Endothelial cell of umbilical vein (primary cell): ENCODE data around the gene SNED1. TPM values are rescaled to one million over a fixed set of nuclear protein-coding genes. Genes with fewer than 3 reads are reported as not detected.

Experiments used
- BruUV-seq: library from RNA; stranded (reverse); fragments of 400-500 nt; replicated peaks from 2 replicates; lab custom pipeline; 2021; lab: Mats Ljungman, UMichigan
- CTCF ChIA-PET: fragments of 300-600, 350-600 bp; sonication (Branson Sonifier 250); formaldehyde crosslinking; loops from one replicate; lab custom pipeline; 2021; ENCODE audit warnings: antibody characterized with exemption, inconsistent platforms; lab: Charles Lee
- POLR2A ChIA-PET: fragments of 300-600, 350-600 bp; sonication (Branson Sonifier 250); formaldehyde crosslinking; loops from one replicate; lab custom pipeline; 2021; ENCODE audit warnings: antibody characterized with exemption, inconsistent platforms; lab: Charles Lee
- DNase-seq: peaks from one replicate; pipeline ENCODE4 v3.0.0-alpha.2; 2011; ENCODE audit warnings: low read depth, low spot score
- FAIRE-seq: peaks from 2 replicates; lab custom pipeline; 2011; peaks lifted over from hg19 to GRCh38; lab: Jason Lieb, UNC
- H2AFZ ChIP-seq: 2 replicates; pipeline ENCODE4 v1.6.0; 2012; ENCODE audit warnings: low read depth, low read length, control low read depth, inconsistent platforms
- H3K27ac ChIP-seq: 2 replicates; pipeline ENCODE4 v1.5.1; 2011; ENCODE audit warnings: low read depth, mild to moderate bottlenecking, control low read depth, low read length, moderate library complexity; ENCODE audit not compliant: insufficient read depth
- H3K27me3 ChIP-seq, 2 experiments: 2 replicates each; pipeline versions ENCODE4 v1.6.0 to v1.6.1; 2011; ENCODE audit warnings: low read length in 2 of 2, mixed read lengths in 1 of 2; ENCODE audit not compliant: control insufficient read depth in 2 of 2, insufficient read depth in 2 of 2
- H3K36me3 ChIP-seq, 2 experiments: 2 replicates in 1 of 2; 3 replicates in 1 of 2; pipeline ENCODE4 v1.5.1; 2011; ENCODE audit warnings: low read length in 2 of 2, mild to moderate bottlenecking in 1 of 2, moderate library complexity in 1 of 2; ENCODE audit not compliant: control insufficient read depth in 2 of 2, insufficient read depth in 2 of 2; ENCODE audit errors: extremely low read depth in 1 of 2
- H3K4me1 ChIP-seq: 3 replicates; pipeline ENCODE4 v1.5.1; 2011; ENCODE audit warnings: mild to moderate bottlenecking, low read length; ENCODE audit not compliant: control insufficient read depth, insufficient read depth; ENCODE audit errors: extremely low read depth
- H3K4me2 ChIP-seq: 2 replicates; pipeline ENCODE4 v1.6.1; 2011; ENCODE audit warnings: low read length, control low read depth, mixed read lengths; ENCODE audit not compliant: insufficient read depth
- H3K4me3 ChIP-seq, 3 experiments: fragments of 200-600 bp in 1 of 3; sonication (generic), shearing (Covaris generic) in 1 of 3; replicated peaks in 1 of 3; 2 replicates each; pipeline ENCODE4 v1.5.1; 2011 to 2016; ENCODE audit warnings: control low read depth in 3 of 3, low read length in 3 of 3, mild to moderate bottlenecking in 2 of 3, inconsistent platforms in 1 of 3, low read depth in 1 of 3, moderate library complexity in 1 of 3; ENCODE audit not compliant: insufficient read depth in 1 of 3
- H3K79me2 ChIP-seq: 2 replicates; pipeline ENCODE4 v1.6.0; 2012; ENCODE audit warnings: low read length, inconsistent platforms; ENCODE audit not compliant: control insufficient read depth, insufficient read depth
- H3K9ac ChIP-seq: replicated peaks from 2 replicates; pipeline ENCODE3; 2011; ENCODE audit warnings: low read length, control low read depth; ENCODE audit not compliant: insufficient read depth; ENCODE audit errors: extremely low read depth
- H3K9me1 ChIP-seq: replicated peaks from 3 replicates; pipeline ENCODE4 v1.6.0; 2011; ENCODE audit warnings: mild to moderate bottlenecking, low read length; ENCODE audit not compliant: control insufficient read depth, insufficient read depth; ENCODE audit errors: extremely low read depth
- H3K9me3 ChIP-seq: replicated peaks from 2 replicates; pipeline ENCODE4 v1.5.1; 2012; ENCODE audit warnings: low read length, inconsistent platforms; ENCODE audit not compliant: control insufficient read depth, insufficient read depth
- H4K20me1 ChIP-seq: replicated peaks from 2 replicates; pipeline ENCODE3; 2011; ENCODE audit warnings: mild to moderate bottlenecking, low read length; ENCODE audit not compliant: control insufficient read depth, insufficient read depth; ENCODE audit errors: extremely low read depth
- CTCF ChIP-seq, 2 donors: IDR thresholded peaks; 1 replicate in 1 of 2; 2 replicates in 1 of 2; pipeline ENCODE4 v1.5.1; 2011; ENCODE audit warnings: low read length in 2 of 2, mild to moderate bottlenecking in 2 of 2, moderate library complexity in 2 of 2, control low read depth in 1 of 2, inconsistent platforms in 1 of 2, low read depth in 1 of 2; ENCODE audit not compliant: insufficient read depth in 1 of 2; ENCODE audit errors: extremely low read depth in 1 of 2
- EZH2 ChIP-seq: IDR thresholded peaks from 2 replicates; pipeline ENCODE4 v1.6.1; 2012; ENCODE audit warnings: borderline replicate concordance, low read depth, mild to moderate bottlenecking, moderate library complexity, low read length, inconsistent platforms; ENCODE audit not compliant: severe bottlenecking
- FOS ChIP-seq: IDR thresholded peaks from 2 replicates; pipeline ENCODE4 v1.6.1; 2011; ENCODE audit warnings: mild to moderate bottlenecking, low read length, moderate library complexity, borderline replicate concordance; ENCODE audit not compliant: insufficient read depth
- GATA2 ChIP-seq: IDR thresholded peaks from 2 replicates; pipeline ENCODE4 v1.7.0; 2011; ENCODE audit warnings: low read depth, mild to moderate bottlenecking, moderate library complexity, mixed read lengths, low read length; ENCODE audit not compliant: insufficient read length, insufficient read depth
- JUN ChIP-seq: IDR thresholded peaks from 2 replicates; pipeline ENCODE4 v1.6.1; 2011; ENCODE audit warnings: borderline replicate concordance, low read depth; ENCODE audit not compliant: insufficient read length, insufficient read depth
- MAX ChIP-seq: IDR thresholded peaks from 2 replicates; pipeline ENCODE4 v1.6.1; 2011; ENCODE audit not compliant: insufficient read depth, insufficient read length
- MYC ChIP-seq: IDR thresholded peaks from one replicate; pipeline ENCODE4 v1.6.1; 2011; ENCODE audit warnings: mild to moderate bottlenecking, low read depth, low read length
- POLR2A ChIP-seq: IDR thresholded peaks from 2 replicates; pipeline ENCODE4 v1.6.1; 2012; ENCODE audit warnings: low read depth, mild to moderate bottlenecking, control low read depth, low read length
- POLR2AphosphoS5 ChIP-seq: IDR thresholded peaks from 2 replicates; pipeline ENCODE4 v1.6.1; 2012; ENCODE audit warnings: low read depth, mild to moderate bottlenecking, control low read depth, low read length, moderate library complexity; ENCODE audit not compliant: insufficient read depth
- dilution Hi-C: fragments of 300-500 bp; cut with MboI; formaldehyde crosslinking; loops from one replicate; pipeline ENCODE4 v1.15.0; 2019; ENCODE audit warnings: low sequenced_read_pairs; ENCODE audit not compliant: extremely low pct_ligation_motif_present
- intact Hi-C: fragments of 100-400 bp; cut with micrococcal nuclease; formaldehyde crosslinking; loops from one replicate; pipeline ENCODE4 v1.10.0; 2022
- polyA plus RNA-seq, 4 experiments: library from polyadenylated mRNA; depleted of rRNA in 3 of 4; stranded (reverse) in 3 of 4; unstranded in 1 of 4; fragments of >200 nt; gene quantifications; 2 replicates each; pipeline versions ENCODE4 v1.2.1 to v1.2.3, GENCODE V29; 2011 to 2012; ENCODE audit warnings: missing spikeins in 1 of 4
- total RNA-seq: library from RNA; stranded (reverse); gene quantifications from 2 replicates; pipeline ENCODE4 v1.2.3, GENCODE V29; 2021

The SNED1 gene
- total and polyA plus RNA-seq, 2 donors (not counting 3 experiments of a cell fraction or from before 2014, with no cell fraction given) = 14.1 to 17.2 TPM

- Histone ChIP-seq H2AFZ (no peak overlapping the region), H3K36me3 (peaks cover 0 to 3% of the 10 kb centered on the region in 2 experiments), H3K4me2 (no peak overlapping the region), H3K79me2 (no peaks in the 10 kb centered on the region), H3K9ac (no peak overlapping the region), H4K20me1 (no peaks in the 10 kb centered on the region), H3K27me3 (no peaks in the 10 kb centered on the region), H3K9me1 (no peaks in the 10 kb centered on the region), H3K9me3 (no peaks in the 10 kb centered on the region), H3K27ac (no peak overlapping the region), H3K4me1 (no peaks in the 10 kb centered on the region), H3K4me3 (no peak overlapping the region)
- DNase-seq (no peak), FAIRE-seq (no peak)
- intact Hi-C loops = loop anchor here (10.0 kb wide), 1 partner anchor 285 kb away; no protein-coding TSS in a partner anchor
- ChIA-PET POLR2A (no interaction called here), CTCF (interaction anchor here (1.0 kb wide), 1 partner anchor 61 kb away, joined by 3 read pairs; no protein-coding TSS in a partner anchor)
- BruUV-seq = no TSS peak
- no peak for TF ChIP-seq MAX
- TF ChIP-seq GATA2 = no peak
- TF ChIP-seq EZH2 = no peak
- no peak for TF ChIP-seq FOS
- no peak for TF ChIP-seq POLR2AphosphoS5
- no peak for TF ChIP-seq CTCF (IDR thresholded peaks at IDR 0.05; ENCODE audit: extremely low read depth in 1 of 2, insufficient read depth in 1 of 2, low read depth in 1 of 2, low read length in 2 of 2)
- no peak for TF ChIP-seq JUN
- no peak for TF ChIP-seq POLR2A
- TF ChIP-seq MYC = no peak
- dilution Hi-C loops = no loop called here
Observed at GRCh38 chr2:241139531-241140444, 141.4 kb downstream of the SNED1 start.
